Stimulated activated CD8-positive, alpha-beta memory T cell treated with anti-CD3 and anti-CD28 coated beads, Interleukin-4, amount 100 ng/mL, for 48 hours (primary cell): Measurements from ENCODE around the gene ZNF641.

Experiments
- DNase-seq: peaks from one replicate; pipeline ENCODE4 v3.0.0-alpha.2; 2020

ZNF641 gene

GRCh38 chr12:48350249-48351021 is at the start of gene ZNF641:
ZNF641 (minus strand) TSS chr12:48350919; CDS start chr12:48348090, 2,829 bp downstream.
- DNase-seq = peak; percentile 77

GRCh38 chr12:48390026-48390425 is 39.3 kb upstream of the ZNF641 start:
- DNase-seq = no peak

- no peak for DNase-seq
Observed at GRCh38 chr12:48389409-48389808, 38.7 kb upstream of the ZNF641 start.

- no peak for DNase-seq
Observed at GRCh38 chr12:48388938-48389337, 38.2 kb upstream of the ZNF641 start.

- DNase-seq = no peak
Observed at GRCh38 chr12:48388460-48388859, 37.7 kb upstream of the ZNF641 start.

- DNase-seq = no peak
Observed at GRCh38 chr12:48380596-48380995, 29.9 kb upstream of the ZNF641 start.

- DNase-seq = no peak
Observed at GRCh38 chr12:48379794-48380193, 29.1 kb upstream of the ZNF641 start.

GRCh38 chr12:48377646-48378045 is 26.9 kb upstream of the ZNF641 start:
- DNase-seq = no peak

GRCh38 chr12:48374164-48374563 is 23.4 kb upstream of the ZNF641 start:
- no peak for DNase-seq

GRCh38 chr12:48366131-48366530 is 15.4 kb upstream of the ZNF641 start:
- DNase-seq = no peak

GRCh38 chr12:48361664-48362339 is 11.1 kb upstream of the ZNF641 start:
- DNase-seq = no peak

- DNase-seq = no peak
Observed at GRCh38 chr12:48358937-48359513, 8.3 kb upstream of the ZNF641 start.

- no peak for DNase-seq
Observed at GRCh38 chr12:48356041-48356768, 5.5 kb upstream of the ZNF641 start.

- DNase-seq = no peak
Observed at GRCh38 chr12:48352157-48352760, 1.5 kb upstream of the ZNF641 start.

GRCh38 chr12:48351022-48351708 is 446 bp upstream of the ZNF641 start:
- DNase-seq = no peak

GRCh38 chr12:48349471-48349870 is 1.2 kb downstream of the ZNF641 start:
- no peak for DNase-seq

- DNase-seq = no peak
Observed at GRCh38 chr12:48342980-48343379, 7.7 kb downstream of the ZNF641 start.

GRCh38 chr12:48340943-48341342 is 9.8 kb downstream of the ZNF641 start:
- DNase-seq = no peak

- DNase-seq = no peak
Observed at GRCh38 chr12:48339442-48340117, 11.1 kb downstream of the ZNF641 start.

GRCh38 chr12:48336564-48336963 is 14.2 kb downstream of the ZNF641 start:
- DNase-seq = no peak

GRCh38 chr12:48336061-48336460 is 14.7 kb downstream of the ZNF641 start:
- no peak for DNase-seq

GRCh38 chr12:48334808-48335207 is 15.9 kb downstream of the ZNF641 start:
- no peak for DNase-seq
